Cardiac muscle cell (in vitro differentiated cells and primary cell): ENCODE data around the gene LRRC31. TPM values are rescaled to one million over a fixed set of nuclear protein-coding genes. Genes with fewer than 3 reads are reported as not detected.

Experiments used
- DNase-seq, 2 donors: peaks; one replicate each; pipeline versions ENCODE4 v3.0.0 to v3.0.0-alpha.2; 2010 to 2017; ENCODE audit warnings: low read depth in 1 of 2, low spot score in 1 of 2
- H3K27ac ChIP-seq: fragments of 200-600 bp; sonication (generic); 2 replicates; pipeline ENCODE4 v1.5.1; 2016
- H3K27me3 ChIP-seq: fragments of 200-600 bp; sonication (generic); 2 replicates; pipeline ENCODE4 v1.6.0; 2016; ENCODE audit warnings: control low read depth
- H3K36me3 ChIP-seq: fragments of 200-600 bp; sonication (generic); 2 replicates; pipeline ENCODE4 v1.5.1; 2016; ENCODE audit warnings: control low read depth
- H3K4me1 ChIP-seq: fragments of 200-600 bp; sonication (generic); 2 replicates; pipeline ENCODE4 v1.8.1; 2017; ENCODE audit warnings: low read depth, mild to moderate bottlenecking, mixed run types
- H3K4me3 ChIP-seq: fragments of 200-600 bp; sonication (generic); 2 replicates; pipeline ENCODE4 v1.5.1; 2016; ENCODE audit warnings: mild to moderate bottlenecking
- H3K9me3 ChIP-seq: fragments of 200-600 bp; sonication (generic); 2 replicates; pipeline ENCODE4 v1.5.1; 2017; ENCODE audit warnings: low read depth, mild to moderate bottlenecking, control low read depth
- CTCF ChIP-seq: IDR thresholded peaks from 2 replicates; pipeline ENCODE4 v1.5.1; 2012; ENCODE audit warnings: low read depth, mild to moderate bottlenecking, low read length
- polyA plus RNA-seq: library from polyadenylated mRNA; unstranded; fragments of >200 nt; fragmentation: Nextera tagmentation; extraction: Ambion mirVana; gene quantifications from 2 replicates; pipeline ENCODE4 v1.2.1, GENCODE V29; 2016
- total RNA-seq: library from RNA; depleted of rRNA; stranded (reverse); fragments of >200 nt; gene quantifications from 2 replicates; pipeline ENCODE4 v1.2.3, GENCODE V29; 2016

Gene LRRC31
- total and polyA plus RNA-seq, 2 experiments from 2014 or later: not detected

- Histone ChIP-seq H3K4me3 (no peak overlapping the region), H3K27me3 (no peaks in the 10 kb centered on the region), H3K4me1 (peaks cover 8% of the 10 kb centered on the region), H3K9me3 (no peaks in the 10 kb centered on the region), H3K27ac (no peak overlapping the region), H3K36me3 (peaks cover 8% of the 10 kb centered on the region)
- no peak for TF ChIP-seq CTCF
- DNase-seq: no peak
Measured at GRCh38 chr3:169804681-169805080, 65.1 kb downstream of the LRRC31 start.

- Histone ChIP-seq H3K27ac (no peak overlapping the region), H3K4me1 (no peaks in the 10 kb centered on the region), H3K36me3 (peaks cover 14% of the 10 kb centered on the region), H3K9me3 (no peaks in the 10 kb centered on the region), H3K4me3 (no peak overlapping the region), H3K27me3 (no peaks in the 10 kb centered on the region)
- DNase-seq: no peak
- no peak for TF ChIP-seq CTCF
Measured at GRCh38 chr3:169792359-169792758, 77.4 kb downstream of the LRRC31 start.

- TF ChIP-seq CTCF: no peak
- Histone ChIP-seq H3K4me3 (no peak overlapping the region), H3K36me3 (peaks cover 26% of the 10 kb centered on the region), H3K27ac (no peak overlapping the region), H3K9me3 (no peaks in the 10 kb centered on the region), H3K27me3 (no peaks in the 10 kb centered on the region), H3K4me1 (no peaks in the 10 kb centered on the region)
- peak in 1 of 2 donors; percentile 6 for DNase-seq
Measured at GRCh38 chr3:169790687-169791429, 78.9 kb downstream of the LRRC31 start.

- H3K27ac ChIP-seq: no peak overlapping the region
- H3K36me3 ChIP-seq: peaks cover 33% of the 10 kb centered on the region
- no peaks in the 10 kb centered on the region for H3K9me3 ChIP-seq
- DNase-seq: no peak
- no peak overlapping the region for H3K4me3 ChIP-seq
- TF ChIP-seq CTCF: no peak
- H3K4me1 ChIP-seq: no peaks in the 10 kb centered on the region
- no peaks in the 10 kb centered on the region for H3K27me3 ChIP-seq
Measured at GRCh38 chr3:169790219-169790618, 79.5 kb downstream of the LRRC31 start.

Other genes starting within 250 kb of the LRRC31 start
- gene MECOM, start 206.2 kb downstream of the LRRC31 start, total RNA-seq: 10.4 and 10.9 TPM in 2 replicates
- 6.1 and 11.1 TPM in 2 replicates for gene MECOM, start 206.2 kb downstream of the LRRC31 start, polyA plus RNA-seq
- 7.1 and 45.9 TPM in 2 replicates for gene TERC, start 104.9 kb downstream of the LRRC31 start, total RNA-seq
- 0.61 TPM in 1 of 2 replicates, not detected in the other for gene TERC, start 104.9 kb downstream of the LRRC31 start, polyA plus RNA-seq
- gene ACTRT3, start 100.4 kb downstream of the LRRC31 start, total RNA-seq: 1.7 TPM in 2 replicates
- 1.7 and 2.3 TPM in 2 replicates for gene ACTRT3, start 100.4 kb downstream of the LRRC31 start, polyA plus RNA-seq
- gene MYNN, start 96.5 kb downstream of the LRRC31 start, total RNA-seq: 7.9 and 16.7 TPM in 2 replicates
- 12.8 and 13.6 TPM in 2 replicates for gene MYNN, start 96.5 kb downstream of the LRRC31 start, polyA plus RNA-seq
- gene LRRIQ4, start 57.1 kb downstream of the LRRC31 start, total RNA-seq: 0.15 TPM in 1 of 2 replicates, not detected in the other
- 0.34 TPM in 1 of 2 replicates, not detected in the other for gene LRRIQ4, start 57.1 kb downstream of the LRRC31 start, polyA plus RNA-seq
- 4.4 and 6.8 TPM in 2 replicates for gene LRRC34, start 57.0 kb downstream of the LRRC31 start, total RNA-seq
- 5.2 and 6.9 TPM in 2 replicates for gene LRRC34, start 57.0 kb downstream of the LRRC31 start, polyA plus RNA-seq
- not detected in 2 replicates for gene SAMD7, start 41.6 kb upstream of the LRRC31 start, total RNA-seq
- not detected in 2 replicates for gene SAMD7, start 41.6 kb upstream of the LRRC31 start, polyA plus RNA-seq
- 18.9 and 26.7 TPM in 2 replicates for gene SEC62, start 96.9 kb upstream of the LRRC31 start, total RNA-seq
- 72.2 and 78.2 TPM in 2 replicates for gene SEC62, start 96.9 kb upstream of the LRRC31 start, polyA plus RNA-seq
- 0.53 TPM in 1 of 2 replicates, not detected in the other for gene GPR160, start 168.1 kb upstream of the LRRC31 start, total RNA-seq
- 2.2 and 2.6 TPM in 2 replicates for gene GPR160, start 168.1 kb upstream of the LRRC31 start, polyA plus RNA-seq